GM21786 (cell line): Measurements from ENCODE around the gene ZNF658.
"Not testable (repeated sequence)": the region's sequence is repeated elsewhere in the genome, so short reads cannot be mapped to it uniquely, and the experiment has no call there.

ENCODE experiments used
- ATAC-seq: cut with Tn5 transposase; IDR thresholded peaks from one replicate; pipeline ENCODE4 v1.9.1; 2021; ENCODE audit not compliant: unreplicated experiment

Gene ZNF658

DNA sequence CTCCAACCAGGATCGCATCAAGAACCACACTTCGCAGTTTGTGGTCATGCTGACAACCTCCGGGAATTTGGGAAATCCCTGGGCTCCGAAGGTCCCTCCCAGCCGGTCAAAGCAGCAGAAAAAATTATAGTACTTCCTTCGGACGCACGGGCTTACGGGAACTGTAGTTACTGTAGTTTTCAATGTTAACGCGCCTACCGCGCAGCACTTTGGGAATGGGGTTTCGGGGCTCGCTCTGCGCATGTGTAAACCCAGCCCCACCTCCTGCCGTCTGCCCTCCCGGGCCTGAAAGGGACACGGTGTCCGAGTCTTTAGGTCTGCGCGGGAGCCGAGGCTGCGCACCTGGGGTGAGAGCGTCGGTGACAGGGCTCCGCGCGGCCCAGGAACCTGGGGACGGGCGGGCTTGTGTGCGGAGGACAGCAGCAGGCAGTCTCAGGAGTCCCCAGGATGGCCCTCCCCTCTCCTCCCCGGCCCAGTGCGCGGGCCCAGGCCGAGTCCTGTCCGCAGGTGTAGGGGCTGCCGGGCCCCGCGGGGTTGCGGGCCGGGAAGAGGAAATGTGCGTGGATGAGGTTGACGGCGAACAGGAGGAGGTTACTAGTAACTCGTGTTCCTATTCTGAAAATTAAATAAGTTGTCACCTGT lies at the start of gene ZNF658:
ZNF658 (plus strand) TSS at position 236 of the 642 bp plus-strand sequence. CDS start 2,837 bp downstream, outside the sequence.
- ATAC-seq: peak; percentile 98

DNA sequence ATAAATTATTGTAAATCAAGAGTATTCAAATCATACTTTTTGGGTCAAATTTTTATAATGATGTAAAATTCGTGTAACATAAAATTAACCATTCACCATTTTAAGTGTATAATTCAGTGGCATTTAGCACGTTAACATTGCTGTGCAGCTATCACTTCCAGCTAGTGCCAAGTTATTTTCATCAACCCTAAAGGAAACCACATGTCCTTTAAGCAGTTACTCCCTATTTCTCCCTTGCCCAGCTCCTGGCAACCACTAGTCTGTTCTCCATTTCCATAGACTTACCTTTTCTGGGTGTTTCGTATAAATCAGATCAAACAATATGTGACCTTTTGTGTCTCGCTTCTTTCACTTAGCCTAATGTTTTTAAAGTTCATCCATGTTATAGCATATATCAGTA lies 38.8 kb upstream of the ZNF658 start:
- not testable (repeated sequence) for ATAC-seq

DNA sequence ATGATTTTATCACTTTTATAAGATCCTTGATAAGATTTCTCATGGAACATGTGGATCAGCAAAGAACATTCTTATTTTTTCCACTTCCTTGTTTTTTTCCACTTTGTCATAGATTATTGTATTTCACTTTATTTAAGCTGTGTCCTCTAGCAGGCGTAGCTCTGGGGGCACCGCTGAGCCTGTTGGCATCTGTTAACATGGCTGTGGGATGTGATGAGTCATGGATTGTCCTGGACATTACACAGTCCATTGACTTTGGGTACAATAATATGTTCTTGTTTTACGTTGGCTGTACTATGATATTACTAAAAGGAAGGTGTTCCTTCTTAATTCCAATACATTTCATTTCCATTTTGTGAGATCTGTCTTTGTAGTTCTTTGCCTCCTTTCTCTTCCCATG lies 31.9 kb upstream of the ZNF658 start:
- not testable (repeated sequence) for ATAC-seq

DNA sequence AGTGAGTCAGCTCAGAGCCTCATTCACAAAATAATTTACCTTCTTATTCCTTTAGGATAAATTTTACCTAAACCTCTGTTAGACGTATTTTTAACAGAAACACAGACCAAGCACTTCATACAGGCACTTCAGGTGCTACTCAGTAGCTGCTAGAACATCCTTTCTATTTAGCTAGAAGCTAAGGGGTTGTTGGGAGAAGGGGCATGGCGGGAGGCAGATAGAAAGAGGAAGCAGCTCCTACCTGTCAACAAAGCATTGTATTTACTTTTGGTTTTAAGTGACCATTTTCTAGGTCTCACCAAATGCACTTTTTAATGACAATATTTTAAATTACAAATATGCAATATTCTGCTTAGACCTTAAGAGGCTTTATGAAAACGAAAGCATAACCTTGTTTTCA lies 19.9 kb upstream of the ZNF658 start:
- peak; percentile 75 for ATAC-seq

DNA sequence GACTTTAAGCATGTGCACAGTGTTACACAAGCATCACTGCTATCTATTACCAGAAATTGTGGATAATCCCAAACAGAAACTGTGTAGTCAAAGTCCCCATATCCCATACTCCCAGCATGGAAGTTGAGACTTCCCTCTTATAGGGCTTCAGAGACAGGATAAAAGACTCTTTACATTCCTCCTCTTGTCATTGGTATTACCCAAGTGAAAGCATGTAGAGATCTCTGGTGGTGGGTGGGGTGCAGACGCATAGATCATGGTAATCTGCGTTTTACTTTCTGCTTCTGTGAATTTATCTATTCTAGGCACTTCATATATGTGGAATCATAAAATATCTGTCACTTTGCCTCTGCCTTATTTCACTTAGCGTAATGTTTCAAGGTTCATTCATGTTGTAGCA lies 18.7 kb upstream of the ZNF658 start:
- not testable (repeated sequence) for ATAC-seq

DNA sequence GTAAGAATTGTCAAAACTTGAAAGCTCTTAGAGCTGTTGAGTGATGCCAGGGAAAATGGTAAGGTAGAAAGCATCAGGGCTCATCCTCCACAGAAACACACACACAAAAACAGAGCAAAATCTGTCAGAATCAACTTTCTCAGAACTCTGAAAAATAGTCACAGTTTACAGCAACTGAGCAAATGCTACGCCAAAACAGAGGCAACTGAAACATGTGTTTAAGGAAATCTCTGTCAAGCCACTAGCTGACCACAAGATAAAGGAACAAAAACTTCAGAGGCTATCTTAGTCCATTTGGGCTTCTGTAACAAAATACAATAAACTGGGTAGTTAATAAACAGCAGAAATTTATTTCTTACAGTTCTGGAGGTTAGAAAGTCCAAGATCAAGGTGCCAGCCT lies 10.2 kb upstream of the ZNF658 start:
- ATAC-seq: peak; percentile 81

DNA sequence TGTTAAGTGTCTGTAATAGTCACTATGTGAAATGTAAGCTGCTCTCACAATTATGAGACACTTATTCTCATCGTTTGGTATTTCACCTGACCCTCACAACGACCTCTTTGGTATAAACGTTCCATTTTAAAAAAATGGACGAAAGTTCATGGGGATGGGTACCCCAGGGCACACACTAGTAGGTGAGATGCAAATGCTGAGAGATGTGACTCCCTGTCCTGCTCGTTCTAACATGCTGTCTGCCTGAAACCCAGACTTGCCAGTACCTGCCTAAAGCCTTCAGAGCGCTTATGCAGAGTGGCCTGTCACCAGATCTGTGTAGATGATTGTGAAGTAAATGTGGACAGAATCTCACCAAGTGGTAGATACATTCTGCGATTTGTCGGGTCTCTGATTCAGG lies 616 bp downstream of the ZNF658 start:
- ATAC-seq: peak; percentile 24

DNA sequence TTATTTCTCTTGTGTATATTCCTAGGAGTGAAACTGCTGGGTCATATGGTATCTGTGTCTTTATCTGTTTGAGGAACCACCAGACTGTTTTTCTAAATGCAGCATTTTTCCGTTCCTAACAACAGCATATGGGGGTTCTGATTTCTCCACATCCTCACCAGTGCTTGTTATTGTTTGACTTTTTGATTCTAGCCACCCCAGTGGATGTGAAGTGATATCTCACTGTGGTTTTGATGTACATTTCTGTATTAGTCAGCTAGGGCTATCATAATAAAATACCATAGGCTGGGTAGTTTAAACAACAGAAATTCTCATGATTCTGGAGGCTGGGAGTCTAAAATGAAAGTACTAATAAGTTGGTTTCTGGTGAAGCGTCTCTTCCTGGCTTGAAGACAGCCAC lies 9.0 kb downstream of the ZNF658 start:
- not testable (repeated sequence) for ATAC-seq

DNA sequence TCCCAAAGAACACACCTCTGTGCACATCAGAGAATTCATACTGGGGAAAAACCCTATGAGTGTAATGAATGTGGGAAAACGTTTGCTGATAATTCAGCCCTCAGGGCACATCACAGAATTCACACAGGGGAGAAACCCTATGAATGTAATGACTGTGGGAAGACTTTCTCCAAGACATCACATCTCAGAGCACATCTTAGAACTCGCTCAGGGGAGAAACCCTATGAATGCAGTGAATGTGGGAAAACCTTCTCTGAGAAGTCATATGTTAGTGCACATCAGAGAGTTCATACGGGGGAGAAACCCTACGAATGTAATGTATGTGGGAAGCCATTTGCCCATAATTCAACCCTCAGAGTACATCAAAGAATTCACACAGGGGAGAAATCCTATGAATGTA lies 19.5 kb downstream of the ZNF658 start:
- not testable (repeated sequence) for ATAC-seq

DNA sequence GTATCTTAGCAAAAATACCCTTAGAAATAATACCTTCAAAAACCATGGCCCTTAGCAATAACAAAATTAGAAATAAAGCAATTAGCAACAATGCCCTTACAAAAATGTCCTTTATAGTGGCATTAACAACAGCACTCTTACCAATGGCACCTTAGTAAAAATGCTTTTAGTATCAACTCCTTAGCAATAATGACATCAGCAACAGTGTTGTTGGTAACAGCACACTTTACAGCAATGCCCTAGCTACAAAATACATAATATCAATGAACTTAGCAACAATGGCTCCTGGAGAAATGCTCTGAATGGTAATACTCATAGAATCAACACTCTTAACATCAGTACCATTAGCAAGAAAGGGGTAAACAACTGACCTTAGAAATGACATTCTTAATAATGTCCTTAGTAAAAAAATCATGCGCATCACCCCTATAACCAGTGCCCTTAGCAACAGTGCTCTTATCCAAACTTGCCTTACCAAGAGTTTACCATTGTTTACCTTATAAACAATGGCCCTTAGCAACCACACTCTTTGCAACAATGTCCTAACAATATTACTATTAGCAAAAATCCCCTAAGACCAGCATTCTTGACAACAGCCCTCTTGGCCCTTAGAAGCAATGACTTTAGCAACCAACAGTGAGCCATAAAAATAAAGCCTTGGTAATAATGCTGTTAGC lies 35.8 kb downstream of the ZNF658 start:
- not testable (repeated sequence) for ATAC-seq

DNA sequence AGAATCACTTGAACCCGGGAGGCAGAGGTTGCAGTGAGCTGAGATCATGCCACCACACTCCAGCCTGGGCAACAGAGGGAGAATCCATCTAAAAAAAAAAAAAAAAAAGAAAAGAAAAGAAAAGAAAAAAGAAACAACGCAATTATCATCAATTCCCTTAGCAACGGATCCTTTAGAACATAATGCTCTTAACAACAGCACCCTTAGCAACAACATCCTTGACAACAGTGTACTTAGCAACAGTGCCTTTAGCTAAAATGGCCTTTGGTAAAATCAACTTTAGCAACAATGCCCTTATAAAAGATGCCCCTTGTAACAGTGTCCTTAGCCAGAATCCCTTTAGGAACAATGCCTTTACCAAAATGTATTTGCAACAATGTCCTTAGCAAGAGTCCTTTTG lies 37.1 kb downstream of the ZNF658 start:
- not testable (repeated sequence) for ATAC-seq

DNA sequence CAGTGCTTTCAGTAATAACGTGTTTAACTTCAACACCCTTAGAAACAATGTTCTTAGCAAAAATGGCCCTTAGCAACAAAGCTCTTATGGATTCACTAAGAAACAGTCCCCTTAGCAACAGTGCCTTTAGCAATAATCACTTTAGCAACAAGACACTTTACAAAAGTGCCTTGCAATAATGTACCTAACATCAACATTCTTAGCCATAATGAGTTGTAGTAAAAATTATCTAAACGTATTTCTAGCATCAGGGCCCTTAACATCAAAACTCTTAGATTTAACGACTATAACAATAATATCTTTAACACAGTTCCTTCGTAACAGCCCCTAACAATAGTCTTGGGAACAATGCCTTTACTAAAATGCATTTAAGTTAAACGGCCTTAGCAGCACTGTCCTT lies 37.8 kb downstream of the ZNF658 start:
- ATAC-seq: not testable (repeated sequence)

DNA sequence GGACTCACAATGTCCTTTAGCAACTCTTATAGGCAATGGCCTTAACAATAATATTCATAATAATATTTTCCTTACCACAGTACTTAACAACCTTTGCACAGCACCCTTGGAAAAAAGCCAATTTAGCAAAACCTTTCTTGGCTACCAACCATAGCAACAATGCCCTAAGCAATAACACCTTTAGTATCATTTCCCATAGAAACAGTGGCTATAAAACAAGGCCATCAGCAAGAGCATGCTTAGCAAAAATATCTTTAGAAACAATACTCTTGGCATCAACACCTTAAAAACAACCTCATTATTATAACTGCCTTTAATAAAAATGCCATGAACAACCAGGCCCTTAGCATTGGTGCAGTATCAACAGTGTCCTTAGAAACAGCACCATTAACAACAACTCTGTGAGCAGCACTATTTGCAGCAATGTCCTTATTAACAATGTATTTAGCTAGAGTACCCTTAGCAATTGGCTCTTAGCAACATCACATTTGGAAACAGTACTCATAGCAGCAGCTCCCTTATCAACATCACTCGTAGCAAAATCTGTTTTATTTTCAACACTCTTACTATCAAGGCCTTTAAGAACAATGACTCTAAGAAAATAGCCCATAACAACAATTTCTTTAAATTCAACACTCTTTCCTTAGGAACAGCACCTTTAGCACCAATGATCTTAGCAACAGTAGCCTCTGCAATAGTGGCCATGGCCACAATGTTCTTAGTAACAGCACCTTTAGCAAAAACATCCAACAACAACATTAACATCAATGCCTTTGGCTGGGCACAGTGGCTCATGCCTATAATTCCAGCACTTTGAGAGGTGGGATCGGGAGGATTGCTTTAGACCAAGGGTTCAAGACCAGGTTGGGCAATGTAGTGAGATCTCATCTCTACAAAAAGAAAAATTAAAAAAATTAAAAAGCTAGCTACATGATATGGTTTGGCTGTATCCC lies 39.6 kb downstream of the ZNF658 start:
- ATAC-seq: not testable (repeated sequence)

DNA sequence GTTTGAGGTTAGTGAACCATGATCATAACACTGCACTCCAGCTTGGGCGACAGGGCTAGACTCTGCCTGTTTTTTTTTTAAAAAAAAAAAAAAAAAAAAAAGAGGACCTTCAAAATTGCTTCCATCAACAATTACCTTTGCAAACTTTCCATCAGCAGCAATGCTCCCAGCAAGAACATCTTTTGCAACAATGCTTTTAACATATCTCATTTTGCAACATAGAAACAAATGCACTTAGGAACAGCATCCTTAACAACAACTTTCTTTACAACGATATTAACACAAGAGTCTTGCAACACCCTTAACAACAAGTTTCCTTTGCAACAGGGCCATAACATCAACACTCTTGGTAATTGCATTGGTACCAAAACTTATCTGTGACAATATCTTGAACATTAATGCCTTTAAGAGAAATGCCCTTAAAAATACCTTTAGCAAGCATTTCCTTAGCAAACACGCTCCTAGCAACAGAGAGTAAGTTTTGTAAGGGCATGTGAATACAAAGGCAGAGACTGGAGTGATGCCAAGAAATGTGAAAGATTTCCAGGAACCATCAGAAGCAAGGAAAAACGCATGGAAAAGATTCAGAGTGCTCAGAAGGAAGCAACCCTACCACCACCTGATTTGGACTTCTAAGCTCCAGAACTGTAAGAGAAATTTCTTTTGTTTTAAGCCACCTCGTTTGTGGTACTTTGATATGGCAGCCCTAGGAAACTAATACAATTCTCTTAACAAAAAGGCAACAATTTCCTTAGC lies 42.1 kb downstream of the ZNF658 start:
- not testable (repeated sequence) for ATAC-seq

DNA sequence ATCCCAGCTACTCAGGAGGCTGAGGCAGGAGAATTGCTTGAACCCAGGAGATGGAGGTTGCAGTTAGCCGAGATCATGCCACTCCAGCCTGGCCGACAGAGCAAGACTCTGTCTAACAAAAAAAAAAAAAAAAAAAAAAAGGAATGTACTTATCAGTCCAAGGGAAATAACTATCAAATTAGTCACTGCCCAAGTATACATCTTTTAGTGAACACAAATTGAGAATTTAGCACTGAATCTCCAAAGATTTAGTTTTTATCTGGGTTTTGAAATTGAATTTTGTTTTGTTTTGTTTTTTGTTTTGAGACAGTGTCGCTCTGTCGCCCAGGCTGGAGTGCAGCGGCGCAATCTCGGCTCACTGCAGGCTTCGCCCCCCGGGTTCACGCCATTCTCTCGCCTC lies 52.1 kb downstream of the ZNF658 start:
- ATAC-seq: not testable (repeated sequence)
